ENCODE measurements around the gene CCDC92.

Gene CCDC92, protein sequence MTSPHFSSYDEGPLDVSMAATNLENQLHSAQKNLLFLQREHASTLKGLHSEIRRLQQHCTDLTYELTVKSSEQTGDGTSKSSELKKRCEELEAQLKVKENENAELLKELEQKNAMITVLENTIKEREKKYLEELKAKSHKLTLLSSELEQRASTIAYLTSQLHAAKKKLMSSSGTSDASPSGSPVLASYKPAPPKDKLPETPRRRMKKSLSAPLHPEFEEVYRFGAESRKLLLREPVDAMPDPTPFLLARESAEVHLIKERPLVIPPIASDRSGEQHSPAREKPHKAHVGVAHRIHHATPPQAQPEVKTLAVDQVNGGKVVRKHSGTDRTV

DNA sequence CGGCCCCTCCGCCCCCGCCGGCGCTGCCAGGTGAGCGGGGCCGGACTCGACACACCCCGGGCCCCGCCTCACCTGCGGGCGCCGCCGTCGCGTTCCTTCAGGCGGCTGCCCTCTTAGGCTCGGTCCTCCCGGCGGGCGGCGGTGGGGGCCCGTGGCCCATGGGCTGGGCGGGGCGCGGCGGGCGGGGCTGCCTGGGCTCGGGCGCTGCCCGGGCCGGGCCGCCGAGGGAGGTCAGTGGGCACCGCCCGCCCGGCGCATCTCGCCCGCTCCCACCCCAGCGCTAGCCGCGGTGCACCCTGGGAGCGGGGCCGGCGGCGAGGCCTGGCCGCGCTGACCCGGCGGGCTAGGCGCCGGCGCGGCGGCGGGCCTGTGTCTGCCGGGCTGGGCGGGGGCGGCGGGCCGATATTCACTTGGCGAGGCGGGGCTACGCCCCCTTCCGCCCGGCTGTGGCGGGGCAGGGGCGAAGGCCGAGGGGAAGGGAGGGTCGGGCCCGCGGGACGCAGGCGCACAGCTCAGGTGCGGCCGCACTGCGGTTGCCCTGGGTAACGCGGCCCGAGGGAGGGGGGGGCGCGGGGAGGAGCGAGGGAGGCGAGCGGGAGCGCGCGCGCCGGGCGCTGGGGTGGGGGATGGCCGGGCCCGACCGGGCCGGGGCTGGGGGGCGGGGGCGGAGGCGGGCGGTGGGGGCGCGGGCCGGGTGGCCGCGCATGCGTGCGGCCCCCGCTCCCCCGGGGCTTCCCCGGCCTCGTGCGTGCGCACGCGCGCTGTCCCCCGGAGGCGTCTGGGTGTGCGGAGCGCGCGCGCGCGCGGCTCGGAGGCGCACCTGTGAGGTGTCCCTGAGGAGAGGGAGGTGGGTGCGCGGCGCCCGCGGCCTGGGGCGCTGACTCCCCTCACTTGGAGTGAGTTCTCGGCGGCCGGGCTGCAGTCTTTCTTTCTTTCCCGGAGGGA lies at the start of gene CCDC92, which contains the start of gene ZNF664:
Gene CCDC92 (minus strand): TSS at position 375 of the 945 bp plus-strand sequence. CDS start 28,526 bp downstream, outside the sequence.
Gene ZNF664 (plus strand): TSS at position 759 of the 945 bp plus-strand sequence. CDS start 38,930 bp downstream, outside the sequence.
- peak within 1 kb of the TSS; percentile 80 to 83 for H3K4me3 ChIP-seq (replicated peaks in 1 of 2; ENCODE audit: low read depth in 2 of 2, low read length in 2 of 2)
- DNase-seq (ENCODE audit: low read depth in 2 of 2) = peak; percentile 86 to 94

DNA sequence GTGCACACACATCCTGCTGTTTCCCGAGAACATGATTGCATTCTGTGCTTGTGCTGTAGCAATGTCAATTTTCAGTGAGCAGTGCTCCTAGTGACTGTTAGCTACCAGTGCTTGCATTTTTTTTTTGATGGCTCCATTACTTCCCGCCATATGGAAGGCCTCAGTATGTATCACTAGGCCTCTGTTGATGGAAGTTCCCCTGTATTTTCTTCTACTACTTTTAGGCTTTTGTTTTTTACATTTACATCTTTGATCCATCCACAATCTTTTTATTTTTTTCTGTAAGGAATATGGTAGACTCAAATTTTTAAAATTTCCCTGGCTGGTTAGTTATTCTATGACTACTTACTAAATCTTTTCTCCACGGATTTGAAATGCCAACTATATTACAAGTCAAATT lies 49.5 kb upstream of the CCDC92 start:
- no peak for TF ChIP-seq CTCF (IDR thresholded peaks at IDR 0.05; ENCODE audit: low read depth, low read length)
- no peak overlapping the region for H3K4me3 ChIP-seq (replicated peaks in 1 of 2; ENCODE audit: low read depth in 2 of 2, low read length in 2 of 2)
- DNase-seq (ENCODE audit: low read depth in 2 of 2) = no peak

More for the DNA sequence above, at the start of gene CCDC92, which contains the start of gene ZNF664:
- TF ChIP-seq CTCF (IDR thresholded peaks at IDR 0.05; ENCODE audit: low read depth, low read length) = no peak

GRCh38 chr12:124021007-124021406 lies 48.4 kb upstream of the CCDC92 start:
- DNase-seq (ENCODE audit: low read depth in 2 of 2) = no peak
- H3K4me3 ChIP-seq (replicated peaks in 1 of 2; ENCODE audit: low read depth in 2 of 2, low read length in 2 of 2) = no peak overlapping the region
- no peak for TF ChIP-seq CTCF (IDR thresholded peaks at IDR 0.05; ENCODE audit: low read depth, low read length)

DNA sequence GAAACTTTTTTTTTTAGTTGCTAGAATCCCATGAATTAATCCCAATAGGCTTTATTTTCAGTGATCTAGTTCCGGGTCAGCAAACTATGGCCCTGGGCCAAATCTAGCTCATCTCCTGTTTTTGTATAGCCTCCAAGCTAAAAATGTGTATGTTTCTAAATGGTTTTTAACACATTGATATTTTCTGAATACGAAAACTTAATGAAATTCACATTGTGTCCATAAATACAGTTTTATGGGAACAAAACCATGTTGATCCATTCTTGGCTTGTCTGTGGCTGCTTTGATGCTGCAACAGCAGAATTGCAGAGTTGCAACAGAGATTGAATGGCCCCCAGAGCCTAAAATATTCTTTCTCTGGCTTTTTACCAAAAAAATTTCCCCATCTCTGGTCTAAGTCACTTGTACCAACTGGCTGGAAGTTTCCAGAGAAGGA lies 47.9 kb upstream of the CCDC92 start:
- TF ChIP-seq CTCF (IDR thresholded peaks at IDR 0.05; ENCODE audit: low read depth, low read length) = no peak
- no peak overlapping the region for H3K4me3 ChIP-seq (replicated peaks in 1 of 2; ENCODE audit: low read depth in 2 of 2, low read length in 2 of 2)
- peak in 1 of 2 donors; percentile 84 for DNase-seq (ENCODE audit: low read depth in 2 of 2)

GRCh38 chr12:124019115-124019514 lies 46.5 kb upstream of the CCDC92 start:
- H3K4me3 ChIP-seq (replicated peaks in 1 of 2; ENCODE audit: low read depth in 2 of 2, low read length in 2 of 2) = no peak overlapping the region
- TF ChIP-seq CTCF (IDR thresholded peaks at IDR 0.05; ENCODE audit: low read depth, low read length) = no peak
- no peak for DNase-seq (ENCODE audit: low read depth in 2 of 2)

GRCh38 chr12:124018539-124018938 lies 45.9 kb upstream of the CCDC92 start:
- TF ChIP-seq CTCF (IDR thresholded peaks at IDR 0.05; ENCODE audit: low read depth, low read length) = no peak
- H3K4me3 ChIP-seq (replicated peaks in 1 of 2; ENCODE audit: low read depth in 2 of 2, low read length in 2 of 2) = no peak overlapping the region
- no peak for DNase-seq (ENCODE audit: low read depth in 2 of 2)
